ENCODE results near the gene MED10. TPM values are rescaled to one million over a fixed set of nuclear protein-coding genes. Genes with fewer than 3 reads are reported as not detected.

MED10 gene
- total and polyA plus RNA-seq, 2 donors (not counting 1 experiment from before 2014, with no cell fraction given) = 49.9 to 50.9 TPM

- peaks cover 0 to 8% of the 10 kb centered on the region in 2 experiments for H3K36me3 ChIP-seq (replicated peaks in 1 of 2; ENCODE audit: control extremely low read depth in 1 of 2, control insufficient read depth in 1 of 2, extremely low read depth in 1 of 2, insufficient read depth in 2 of 2, low read length in 1 of 2)
- no peaks in the 10 kb centered on the region for H3K27me3 Mint-ChIP-seq
- H3K4me1 Mint-ChIP-seq = peaks cover 27% of the 10 kb centered on the region
- intact Hi-C loops (cut with micrococcal nuclease) = no loop called here
- peaks cover 19 to 22% of the 10 kb centered on the region in 2 donors for H3K4me1 ChIP-seq (ENCODE audit: control insufficient read depth in 2 of 2, insufficient read depth in 2 of 2, low read length in 2 of 2)
- ChIA-PET CTCF (no interaction called here), POLR2A (no interaction called here)
- no peak for ATAC-seq (ENCODE audit: low read depth)
- H2AFZ ChIP-seq (ENCODE audit: insufficient read depth, low read depth, low read length, poor library complexity, severe bottlenecking) = no peak overlapping the region
- H3K27ac Mint-ChIP-seq = no peak overlapping the region
- H4K20me1 ChIP-seq (ENCODE audit: control insufficient read depth, insufficient read depth, low read length, poor library complexity, severe bottlenecking) = no peaks in the 10 kb centered on the region
- no peaks in the 10 kb centered on the region for H3K79me2 ChIP-seq (ENCODE audit: control insufficient read depth, insufficient read depth, low read length)
- no peaks in the 10 kb centered on the region for H3K9me3 Mint-ChIP-seq (ENCODE audit: insufficient read depth)
- H3K4me2 ChIP-seq (replicated peaks; ENCODE audit: low read depth, low read length, poor library complexity, severe bottlenecking) = no peak overlapping the region
- no peak overlapping the region for H3K4me3 Mint-ChIP-seq
- TF ChIP-seq EZH2 (IDR thresholded peaks at IDR 0.05; ENCODE audit: borderline replicate concordance, insufficient read depth, low read depth, low read length, poor library complexity, severe bottlenecking) (no peak), CTCF (IDR thresholded peaks at IDR 0.05) (no peak)
- 74% methylated on average over 5 of the region's 7 CpGs for WGBS (ENCODE audit: insufficient coverage)
- H3K9me3 ChIP-seq (ENCODE audit: control extremely low read depth in 1 of 3, control insufficient read depth in 2 of 3, insufficient read depth in 1 of 3, low read length in 2 of 3) = peaks cover 0 to 10% (median 0%) of the 10 kb centered on the region in 3 donors
- no peaks in the 10 kb centered on the region for H3K27me3 ChIP-seq (replicated peaks in 1 of 4; ENCODE audit: control extremely low read depth in 1 of 4, control insufficient read depth in 3 of 4, insufficient read depth in 4 of 4, low read length in 3 of 4)
- no peak overlapping the region for H3K9ac ChIP-seq (ENCODE audit: low read length)
- H3K4me3 ChIP-seq (ENCODE audit: control extremely low read depth in 1 of 5, extremely low read depth in 1 of 5, insufficient read depth in 1 of 5, low read depth in 2 of 5, low read length in 4 of 5) = no peak overlapping the region
- H3K27ac ChIP-seq (ENCODE audit: low read length in 2 of 2) = no peak overlapping the region
- no peak for DNase-seq
These were observed 15.5 kb downstream of the MED10 start for GRCh38 chr5:6362846-6363245.

- Mint-ChIP-seq H3K4me3 (no peak overlapping the region), H3K4me1 (peaks cover 15% of the 10 kb centered on the region), H3K27me3 (no peaks in the 10 kb centered on the region), H3K27ac (no peak overlapping the region), H3K9me3 (ENCODE audit: insufficient read depth) (no peaks in the 10 kb centered on the region)
- WGBS (ENCODE audit: insufficient coverage) = 97% methylated on average over 5 of the region's 8 CpGs
- Histone ChIP-seq H3K4me1 (ENCODE audit: control insufficient read depth in 2 of 2, insufficient read depth in 2 of 2, low read length in 2 of 2) (peaks cover 14 to 18% of the 10 kb centered on the region in 2 donors), H4K20me1 (ENCODE audit: control insufficient read depth, insufficient read depth, low read length, poor library complexity, severe bottlenecking) (no peaks in the 10 kb centered on the region), H3K4me3 (ENCODE audit: control extremely low read depth in 1 of 5, extremely low read depth in 1 of 5, insufficient read depth in 1 of 5, low read depth in 2 of 5, low read length in 4 of 5) (no peak overlapping the region), H3K27ac (ENCODE audit: low read length in 2 of 2) (no peak overlapping the region), H3K9me3 (ENCODE audit: control extremely low read depth in 1 of 3, control insufficient read depth in 2 of 3, insufficient read depth in 1 of 3, low read length in 2 of 3) (peaks cover 0 to 10% (median 0%) of the 10 kb centered on the region in 3 donors), H3K4me2 (replicated peaks; ENCODE audit: low read depth, low read length, poor library complexity, severe bottlenecking) (no peak overlapping the region), H2AFZ (ENCODE audit: insufficient read depth, low read depth, low read length, poor library complexity, severe bottlenecking) (no peak overlapping the region), H3K27me3 (replicated peaks in 1 of 4; ENCODE audit: control extremely low read depth in 1 of 4, control insufficient read depth in 3 of 4, insufficient read depth in 4 of 4, low read length in 3 of 4) (no peaks in the 10 kb centered on the region), H3K79me2 (ENCODE audit: control insufficient read depth, insufficient read depth, low read length) (no peaks in the 10 kb centered on the region), H3K36me3 (replicated peaks in 1 of 2; ENCODE audit: control extremely low read depth in 1 of 2, control insufficient read depth in 1 of 2, extremely low read depth in 1 of 2, insufficient read depth in 2 of 2, low read length in 1 of 2) (peaks cover 0 to 3% of the 10 kb centered on the region in 2 experiments), H3K9ac (ENCODE audit: low read length) (no peak overlapping the region)
- intact Hi-C loops (cut with micrococcal nuclease) = no loop called here
- ATAC-seq (ENCODE audit: low read depth) (no peak), DNase-seq (no peak)
- TF ChIP-seq EZH2 (IDR thresholded peaks at IDR 0.05; ENCODE audit: borderline replicate concordance, insufficient read depth, low read depth, low read length, poor library complexity, severe bottlenecking) = no peak
- TF ChIP-seq CTCF (IDR thresholded peaks at IDR 0.05) = no peak
- ChIA-PET CTCF (no interaction called here), POLR2A (no interaction called here)
These were observed 17.2 kb downstream of the MED10 start for GRCh38 chr5:6361101-6361500.
